A172 (cell line): ENCODE data around the gene OTOA. TPM values are rescaled to one million over a fixed set of nuclear protein-coding genes. Genes with fewer than 3 reads are reported as not detected.

Experiments used
- total RNA-seq: library from RNA; depleted of rRNA; stranded (reverse); fragments of >200 nt; shearing (Covaris generic); gene quantifications from 2 replicates; pipeline ENCODE4 v1.2.3, GENCODE V29; 2014; rRNA removed

The OTOA gene
- total RNA-seq, 1 experiment from 2014 or later, result 0.09 TPM

Other genes starting within 250 kb of the OTOA start
- gene METTL9, start 64.4 kb upstream of the OTOA start, total RNA-seq, result 120 and 133 TPM in 2 replicates
- gene IGSF6, start 11.4 kb upstream of the OTOA start, total RNA-seq, result not detected in 2 replicates
- gene NPIPB4, start 193.8 kb downstream of the OTOA start, total RNA-seq, result 4.8 and 5.7 TPM in 2 replicates